OCI-LY1 (cell line): Measurements from ENCODE around the gene RNF144B.

Experiments used
- CTCF ChIP-seq: fragments of 200-600 bp; sonication (generic), shearing (Covaris generic); IDR thresholded peaks from 2 replicates; pipeline ENCODE4 v1.5.1; 2017; ENCODE audit warnings: mild to moderate bottlenecking, antibody characterized with exemption, low read length, moderate library complexity, mixed read lengths
- EZH2 ChIP-seq: fragments of 200-600 bp; sonication (generic), shearing (Covaris generic); IDR thresholded peaks from 2 replicates; pipeline ENCODE4 v1.8.0; 2017; ENCODE audit warnings: borderline replicate concordance, mixed run types, mild to moderate bottlenecking, antibody characterized with exemption, low read length, moderate library complexity, mixed read lengths

- no peak for TF ChIP-seq CTCF
- TF ChIP-seq EZH2, result no peak
Observed at GRCh38 chr6:18371010-18371409, 16.1 kb upstream of the RNF144B start.
